ENCODE data around the gene CFAP100.

Gene CFAP100

GRCh38 chr3:126355777-126356372 is 38.8 kb upstream of the CFAP100 start:
- H3K4me3 ChIP-seq (ENCODE audit: low read depth, low read length) = peak overlapping the region; percentile 47

GRCh38 chr3:126356373-126357264 is 38.1 kb upstream of the CFAP100 start:
- no peak for DNase-seq
- no peak for TF ChIP-seq CTCF (IDR thresholded peaks at IDR 0.05; ENCODE audit: low read depth, low read length, missing control alignments)
- Histone ChIP-seq H3K27me3 (replicated peaks) (peaks cover 10% of the 10 kb centered on the region), H3K27ac (no peak overlapping the region), H3K36me3 (replicated peaks) (no peaks in the 10 kb centered on the region), H3K4me3 (ENCODE audit: low read depth, low read length) (peak overlapping the region; percentile 47)
- in situ Hi-C loops (cut with HindIII; ENCODE audit: low pct_ligation_motif_present, low sequenced_read_pairs) = no loop called here

More at GRCh38 chr3:126355777-126356372, 38.8 kb upstream of the CFAP100 start:
- TF ChIP-seq CTCF (IDR thresholded peaks at IDR 0.05; ENCODE audit: low read depth, low read length, missing control alignments) = no peak
- peak; percentile 51 for DNase-seq
- in situ Hi-C loops (cut with HindIII; ENCODE audit: low pct_ligation_motif_present, low sequenced_read_pairs) = no loop called here
- Histone ChIP-seq H3K27me3 (replicated peaks) (peaks cover 10% of the 10 kb centered on the region), H3K27ac (no peak overlapping the region), H3K36me3 (replicated peaks) (no peaks in the 10 kb centered on the region)

- H3K4me3 ChIP-seq (ENCODE audit: low read depth, low read length) = peak within 1 kb of the TSS; percentile 57
- no peak for TF ChIP-seq CTCF (IDR thresholded peaks at IDR 0.05; ENCODE audit: low read depth, low read length, missing control alignments)
- in situ Hi-C loops (cut with HindIII; ENCODE audit: low pct_ligation_motif_present, low sequenced_read_pairs) = no loop called here
- DNase-seq = peak; percentile 41
- no peak within 1 kb of the TSS for H3K27ac ChIP-seq
- no peaks in the 10 kb centered on the region for H3K36me3 ChIP-seq (replicated peaks)
- peaks cover 10% of the 10 kb centered on the region for H3K27me3 ChIP-seq (replicated peaks)
Observed at GRCh38 chr3:126357295-126358037, 37.2 kb upstream of the CFAP100 start, which contains the start of gene KLF15. Gene KLF15, minus strand, starts transcription at chr3:126357408. Its CDS starts 4,486 bp downstream, at chr3:126352922.

GRCh38 chr3:126358038-126358815 is 36.5 kb upstream of the CFAP100 start:
- Histone ChIP-seq H3K36me3 (replicated peaks) (no peaks in the 10 kb centered on the region), H3K4me3 (ENCODE audit: low read depth, low read length) (peak overlapping the region; percentile 57), H3K27me3 (replicated peaks) (peaks cover 10% of the 10 kb centered on the region), H3K27ac (no peak overlapping the region)
- no peak for TF ChIP-seq CTCF (IDR thresholded peaks at IDR 0.05; ENCODE audit: low read depth, low read length, missing control alignments)
- no peak for DNase-seq
- in situ Hi-C loops (cut with HindIII; ENCODE audit: low pct_ligation_motif_present, low sequenced_read_pairs) = no loop called here

GRCh38 chr3:126358816-126359181 is 35.9 kb upstream of the CFAP100 start:
- Histone ChIP-seq H3K36me3 (replicated peaks) (no peaks in the 10 kb centered on the region), H3K4me3 (ENCODE audit: low read depth, low read length) (no peak overlapping the region), H3K27ac (no peak overlapping the region), H3K27me3 (replicated peaks) (peaks cover 10% of the 10 kb centered on the region)
- DNase-seq = no peak
- TF ChIP-seq CTCF (IDR thresholded peaks at IDR 0.05; ENCODE audit: low read depth, low read length, missing control alignments) = no peak
- in situ Hi-C loops (cut with HindIII; ENCODE audit: low pct_ligation_motif_present, low sequenced_read_pairs) = no loop called here

Data from brain microvascular endothelial cell (primary cell).